ENCODE measurements around the gene ANGEL1.

- TF ChIP-seq CTCF (IDR thresholded peaks at IDR 0.05; ENCODE audit: low read depth, low read length, missing input control): no peak
- TF ChIP-seq, protein P1, sequence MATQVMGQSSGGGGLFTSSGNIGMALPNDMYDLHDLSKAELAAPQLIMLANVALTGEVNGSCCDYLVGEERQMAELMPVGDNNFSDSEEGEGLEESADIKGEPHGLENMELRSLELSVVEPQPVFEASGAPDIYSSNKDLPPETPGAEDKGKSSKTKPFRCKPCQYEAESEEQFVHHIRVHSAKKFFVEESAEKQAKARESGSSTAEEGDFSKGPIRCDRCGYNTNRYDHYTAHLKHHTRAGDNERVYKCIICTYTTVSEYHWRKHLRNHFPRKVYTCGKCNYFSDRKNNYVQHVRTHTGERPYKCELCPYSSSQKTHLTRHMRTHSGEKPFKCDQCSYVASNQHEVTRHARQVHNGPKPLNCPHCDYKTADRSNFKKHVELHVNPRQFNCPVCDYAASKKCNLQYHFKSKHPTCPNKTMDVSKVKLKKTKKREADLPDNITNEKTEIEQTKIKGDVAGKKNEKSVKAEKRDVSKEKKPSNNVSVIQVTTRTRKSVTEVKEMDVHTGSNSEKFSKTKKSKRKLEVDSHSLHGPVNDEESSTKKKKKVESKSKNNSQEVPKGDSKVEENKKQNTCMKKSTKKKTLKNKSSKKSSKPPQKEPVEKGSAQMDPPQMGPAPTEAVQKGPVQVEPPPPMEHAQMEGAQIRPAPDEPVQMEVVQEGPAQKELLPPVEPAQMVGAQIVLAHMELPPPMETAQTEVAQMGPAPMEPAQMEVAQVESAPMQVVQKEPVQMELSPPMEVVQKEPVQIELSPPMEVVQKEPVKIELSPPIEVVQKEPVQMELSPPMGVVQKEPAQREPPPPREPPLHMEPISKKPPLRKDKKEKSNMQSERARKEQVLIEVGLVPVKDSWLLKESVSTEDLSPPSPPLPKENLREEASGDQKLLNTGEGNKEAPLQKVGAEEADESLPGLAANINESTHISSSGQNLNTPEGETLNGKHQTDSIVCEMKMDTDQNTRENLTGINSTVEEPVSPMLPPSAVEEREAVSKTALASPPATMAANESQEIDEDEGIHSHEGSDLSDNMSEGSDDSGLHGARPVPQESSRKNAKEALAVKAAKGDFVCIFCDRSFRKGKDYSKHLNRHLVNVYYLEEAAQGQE (IDR thresholded peaks at IDR 0.05): no peak
- TF ChIP-seq, protein P2, sequence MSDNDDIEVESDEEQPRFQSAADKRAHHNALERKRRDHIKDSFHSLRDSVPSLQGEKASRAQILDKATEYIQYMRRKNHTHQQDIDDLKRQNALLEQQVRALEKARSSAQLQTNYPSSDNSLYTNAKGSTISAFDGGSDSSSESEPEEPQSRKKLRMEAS (IDR thresholded peaks at IDR 0.05): no peak
- TF ChIP-seq JUND (IDR thresholded peaks at IDR 0.05): no peak
- no peak for TF ChIP-seq ZBTB33 (IDR thresholded peaks at IDR 0.05)
- TF ChIP-seq TAF1 (conservative IDR thresholded peaks at IDR 0.05): no peak
- TF ChIP-seq SP1 (IDR thresholded peaks at IDR 0.05): no peak
- no peak for TF ChIP-seq GABPA (IDR thresholded peaks at IDR 0.05 in 1 of 2, conservative IDR thresholded peaks at IDR 0.05 in 1 of 2)
- no peak for TF ChIP-seq RXRA (IDR thresholded peaks at IDR 0.05)
- TF ChIP-seq FOXA1 (IDR thresholded peaks at IDR 0.05): no peak
These were observed 2.2 kb downstream of the ANGEL1 start for GRCh38 chr14:76810525-76810924.

All from liver (tissue), 3 donors.